EL (cell line): Measurements from ENCODE around the gene YTHDC2.

Experiments
- DNase-seq: peaks from one replicate; pipeline ENCODE4 v3.0.0-alpha.2; 2016

YTHDC2 gene

GRCh38 chr5:113607361-113607760, 93.9 kb downstream of the YTHDC2 start:
- no peak for DNase-seq

- DNase-seq = peak; percentile 20
Measured at GRCh38 chr5:113608113-113608596, 94.7 kb downstream of the YTHDC2 start.

GRCh38 chr5:113612060-113612496, 98.6 kb downstream of the YTHDC2 start:
- peak; percentile 37 for DNase-seq

GRCh38 chr5:113614191-113614590, 100.7 kb downstream of the YTHDC2 start:
- DNase-seq = peak; percentile 20

- peak; percentile 11 for DNase-seq
Measured at GRCh38 chr5:113615708-113616107, 102.2 kb downstream of the YTHDC2 start.

- no peak for DNase-seq
Measured at GRCh38 chr5:113617191-113617796, 103.8 kb downstream of the YTHDC2 start.

- DNase-seq = no peak
Measured at GRCh38 chr5:113632996-113633395, 119.5 kb downstream of the YTHDC2 start.

- no peak for DNase-seq
Measured at GRCh38 chr5:113634957-113635356, 121.5 kb downstream of the YTHDC2 start.

GRCh38 chr5:113641715-113642114, 128.2 kb downstream of the YTHDC2 start:
- DNase-seq = no peak
